HEK293 (cell line): ENCODE results near the gene GATAD2A.

Source experiments
- CTCF ChIA-PET: fragments of 350-600 bp; formaldehyde crosslinking; extraction: SDS; loops from one replicate; lab custom pipeline; 2021; ENCODE audit warnings: antibody characterized with exemption; lab: Yijun Ruan, JAX
- POLR2A ChIA-PET: fragments of 300-600 bp; formaldehyde crosslinking; extraction: SDS; loops from one replicate; lab custom pipeline; 2020; ENCODE audit warnings: antibody characterized with exemption, inconsistent platforms; lab: Yijun Ruan, JAX
- H3K27ac ChIP-seq: fragments of 200-500 bp; sonication (Bioruptor generic); 2 replicates; pipeline ENCODE4 v1.5.1; 2014; ENCODE audit warnings: low read depth, low read length, control low read depth, inconsistent platforms; ENCODE audit errors: extremely low read depth
- H3K36me3 ChIP-seq, 2 experiments: fragments of 200-500 bp in 1 of 2; sonication (Bioruptor generic) in 1 of 2; 1 replicate in 1 of 2; 2 replicates in 1 of 2; pipeline ENCODE4 v1.5.1; 2014 to 2017; ENCODE audit warnings: inconsistent platforms in 2 of 2, low read length in 2 of 2; ENCODE audit not compliant: control insufficient read depth in 2 of 2, insufficient read depth in 1 of 2
- H3K4me1 ChIP-seq: fragments of 200-500 bp; sonication (Bioruptor generic); 2 replicates; pipeline ENCODE4 v1.5.1; 2014; ENCODE audit warnings: mild to moderate bottlenecking, low read length, inconsistent platforms; ENCODE audit not compliant: control insufficient read depth, insufficient read depth
- H3K4me3 ChIP-seq: 2 replicates; pipeline ENCODE4 v1.5.1; 2011; ENCODE audit warnings: low read depth, mild to moderate bottlenecking, control low read depth, low read length, moderate library complexity
- H3K9me3 ChIP-seq: fragments of 200-500 bp; sonication (Bioruptor generic); 2 replicates; pipeline ENCODE4 v1.5.1; 2014; ENCODE audit warnings: low read depth, low read length, inconsistent platforms; ENCODE audit not compliant: control insufficient read depth, insufficient read depth
- GLIS1 ChIP-seq: fragments of 450-650 bp; formaldehyde crosslinking; IDR thresholded peaks from 2 replicates; pipeline ENCODE4 v1.5.1; 2016; ENCODE audit warnings: missing biosample characterization, missing genetic modification characterization
- KLF9 ChIP-seq: fragments of 450-650 bp; formaldehyde crosslinking; IDR thresholded peaks from 2 replicates; pipeline ENCODE4 v1.5.1; 2016; ENCODE audit warnings: missing biosample characterization, missing genetic modification characterization, low read depth
- SALL2 ChIP-seq: fragments of 450-650 bp; formaldehyde crosslinking; IDR thresholded peaks from 2 replicates; pipeline ENCODE4 v1.5.0; 2017; ENCODE audit warnings: missing biosample characterization, mild to moderate bottlenecking, missing genetic modification characterization, borderline replicate concordance
- ZIC2 ChIP-seq: fragments of 450-650 bp; formaldehyde crosslinking; IDR thresholded peaks from 2 replicates; pipeline ENCODE4 v1.5.1; 2016; ENCODE audit warnings: missing biosample characterization, missing genetic modification characterization
- ZNF138 ChIP-seq: fragments of 450-650 bp; formaldehyde crosslinking; IDR thresholded peaks from 2 replicates; pipeline ENCODE4 v1.5.1; 2016; ENCODE audit warnings: missing biosample characterization, missing genetic modification characterization, borderline replicate concordance
- ZNF157 ChIP-seq: fragments of 450-650 bp; formaldehyde crosslinking; IDR thresholded peaks from 2 replicates; pipeline ENCODE4 v1.5.1; 2016; ENCODE audit warnings: missing biosample characterization, missing genetic modification characterization
- ZNF221 ChIP-seq: fragments of 450-650 bp; formaldehyde crosslinking; IDR thresholded peaks from 2 replicates; pipeline ENCODE4 v1.5.1; 2017; ENCODE audit warnings: missing biosample characterization, missing genetic modification characterization, borderline replicate concordance
- ZNF302 ChIP-seq: fragments of 450-650 bp; formaldehyde crosslinking; IDR thresholded peaks from 2 replicates; pipeline ENCODE4 v1.5.1; 2016; ENCODE audit warnings: missing biosample characterization, missing genetic modification characterization, low read depth
- ZNF366 ChIP-seq: fragments of 450-650 bp; formaldehyde crosslinking; conservative IDR thresholded peaks from 2 replicates; pipeline ENCODE4 v1.5.1; 2016; ENCODE audit warnings: missing biosample characterization, missing genetic modification characterization
- ZNF449 ChIP-seq: fragments of 450-650 bp; formaldehyde crosslinking; IDR thresholded peaks from 2 replicates; pipeline ENCODE4 v1.5.1; 2017; ENCODE audit warnings: missing biosample characterization, mild to moderate bottlenecking, missing genetic modification characterization, moderate library complexity
- ZNF544 ChIP-seq: fragments of 450-650 bp; formaldehyde crosslinking; IDR thresholded peaks from 2 replicates; pipeline ENCODE4 v1.5.0; 2017; ENCODE audit warnings: missing biosample characterization, missing genetic modification characterization
- ZNF704 ChIP-seq: fragments of 450-650 bp; formaldehyde crosslinking; IDR thresholded peaks from 2 replicates; pipeline ENCODE4 v1.5.1; 2016; ENCODE audit warnings: missing biosample characterization, missing genetic modification characterization

GATAD2A gene

GRCh38 chr19:19485998-19486290 is 80.5 kb downstream of the GATAD2A start:
- Histone ChIP-seq H3K4me1 (peaks cover 11% of the 10 kb centered on the region), H3K36me3 (peaks cover 0 to 24% of the 10 kb centered on the region in 2 experiments; a peak in 2 of 3 replicates), H3K9me3 (no peaks in the 10 kb centered on the region), H3K27ac (no peak overlapping the region), H3K4me3 (no peak overlapping the region)
- POLR2A ChIA-PET: no interaction called here
- CTCF ChIA-PET: interaction anchor here (3.6 kb wide), 1 partner anchor 10 kb away, joined by 16 read pairs; no protein-coding TSS in a partner anchor
- TF ChIP-seq ZNF449 (no peak), GLIS1 (tag by site-specific recombination) (peak; percentile 91)

GRCh38 chr19:19486343-19487076 is 81.0 kb downstream of the GATAD2A start:
- no peak overlapping the region for H3K4me3 ChIP-seq
- no peaks in the 10 kb centered on the region for H3K9me3 ChIP-seq
- H3K27ac ChIP-seq: no peak overlapping the region
- TF ChIP-seq ZNF544 (no peak), ZNF366 (no peak), ZNF138 (tag by site-specific recombination) (no peak), ZNF157 (tag by site-specific recombination) (no peak), ZNF221 (tag by site-specific recombination) (no peak), SALL2 (tag by site-specific recombination) (no peak), ZNF704 (tag by site-specific recombination) (no peak)
- TF ChIP-seq, all 188 proteins: peak for 0
- H3K36me3 ChIP-seq: peaks cover 0 to 25% of the 10 kb centered on the region in 2 experiments; a peak in 2 of 3 replicates
- ChIA-PET POLR2A (interaction anchor here (1.6 kb wide), 1 partner anchor 101 kb away, joined by 4 read pairs; no protein-coding TSS in a partner anchor), CTCF (interaction anchor here (3.6 kb wide), 1 partner anchor 10 kb away, joined by 16 read pairs; no protein-coding TSS in a partner anchor)
- peaks cover 11% of the 10 kb centered on the region for H3K4me1 ChIP-seq

GRCh38 chr19:19487077-19487949 is 81.8 kb downstream of the GATAD2A start:
- no peaks in the 10 kb centered on the region for H3K9me3 ChIP-seq
- TF ChIP-seq ZNF302 (tag by site-specific recombination) (no peak), KLF9 (peak; percentile 34; the same call in 1 of the 2 replicates), ZIC2 (tag by site-specific recombination) (0 out of 2 replicates have a peak, but pooled peaks have one; percentile 6)
- TF ChIP-seq, all 188 proteins: peak for 2
- Histone ChIP-seq H3K27ac (no peak overlapping the region), H3K4me1 (peaks cover 11% of the 10 kb centered on the region), H3K36me3 (peaks cover 0 to 30% of the 10 kb centered on the region in 2 experiments; a peak in 1 of 3 replicates), H3K4me3 (no peak overlapping the region)
- POLR2A ChIA-PET: interaction anchor here (0.6 to 1.6 kb wide), 2 partner anchors 17 to 102 kb away, joined by 4 to 6 read pairs; no protein-coding TSS in a partner anchor
- CTCF ChIA-PET: interaction anchor here (0.5 to 3.6 kb wide), 5 partner anchors 11 to 196 kb away, joined by 3 to 16 read pairs (median 5); no protein-coding TSS in a partner anchor
